GM18870 (cell line): Measurements from ENCODE around the gene UGT1A10.
"Not testable (repeated sequence)": the region's sequence is repeated elsewhere in the genome, so short reads cannot be mapped to it uniquely, and the experiment has no call there.

Experiments used
- ATAC-seq: cut with Tn5 transposase; IDR thresholded peaks from one replicate; pipeline ENCODE4 v1.9.1; 2021; ENCODE audit warnings: moderate library complexity; ENCODE audit not compliant: unreplicated experiment

The UGT1A10 gene

GRCh38 chr2:233655043-233655442 is 18.8 kb downstream of the UGT1A10 start:
- no peak for ATAC-seq

DNA sequence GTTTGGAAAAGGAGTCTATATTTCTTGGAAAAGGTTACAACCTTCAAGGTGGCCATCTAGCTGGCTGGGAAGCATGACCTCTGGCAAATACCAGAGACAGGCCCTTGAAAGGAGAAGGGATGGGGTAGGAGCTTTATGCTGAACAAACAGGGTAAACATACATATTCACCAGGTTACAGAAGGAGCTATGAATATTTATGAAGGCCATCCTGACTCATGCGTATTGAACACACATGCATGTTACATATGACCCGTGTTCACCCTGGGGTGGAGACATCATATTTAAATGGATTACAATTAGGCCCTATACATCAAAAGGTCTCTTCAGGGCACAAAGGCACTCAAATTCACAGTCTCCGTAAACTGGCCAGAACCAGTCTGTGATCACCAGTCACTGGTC is 19.7 kb downstream of the UGT1A10 start:
- not testable (repeated sequence) for ATAC-seq

DNA sequence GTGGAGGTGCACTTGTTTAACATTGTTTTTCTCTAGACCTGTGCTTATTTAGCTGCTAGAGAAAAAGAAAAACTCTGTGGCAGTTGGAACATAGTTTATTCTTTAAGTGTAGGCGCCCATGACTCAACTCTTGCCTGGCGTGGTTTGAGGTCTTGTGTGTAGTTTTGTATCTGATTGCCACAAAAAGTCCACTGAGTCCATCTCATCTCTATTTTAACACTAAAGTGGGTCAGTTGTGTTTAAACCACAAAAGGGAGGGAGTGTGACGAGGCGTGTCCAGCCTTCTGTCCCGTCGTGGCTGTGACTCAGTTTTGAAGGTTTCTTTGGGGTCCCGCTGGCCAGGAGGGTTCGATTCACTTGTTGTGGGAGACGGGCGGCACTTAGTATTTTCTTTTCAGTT is 20.2 kb downstream of the UGT1A10 start:
- ATAC-seq: no peak

- no peak for ATAC-seq
Observed at GRCh38 chr2:233658610-233659009, 22.4 kb downstream of the UGT1A10 start.

DNA sequence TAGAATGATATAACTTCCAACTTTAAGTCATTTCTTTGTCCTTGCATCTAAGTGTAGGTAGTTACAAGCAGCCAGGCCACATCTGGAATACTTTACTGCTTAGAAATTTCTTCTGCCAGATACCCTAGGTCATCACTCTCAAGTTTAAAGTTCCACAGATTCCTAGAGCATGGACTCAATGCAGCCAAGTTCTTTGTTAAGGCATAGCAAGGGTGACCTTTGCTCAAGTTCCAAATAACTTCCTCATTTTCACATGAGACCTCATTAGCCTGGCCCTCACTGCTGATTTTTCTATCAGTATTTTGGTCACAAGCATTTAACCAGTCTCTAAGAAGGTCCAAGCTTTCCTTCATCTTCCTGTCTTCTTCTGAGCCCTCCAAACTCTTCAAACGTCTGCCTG is 27.7 kb downstream of the UGT1A10 start:
- no peak for ATAC-seq

- no peak for ATAC-seq
Observed at GRCh38 chr2:233668605-233669260, 32.5 kb downstream of the UGT1A10 start.

DNA sequence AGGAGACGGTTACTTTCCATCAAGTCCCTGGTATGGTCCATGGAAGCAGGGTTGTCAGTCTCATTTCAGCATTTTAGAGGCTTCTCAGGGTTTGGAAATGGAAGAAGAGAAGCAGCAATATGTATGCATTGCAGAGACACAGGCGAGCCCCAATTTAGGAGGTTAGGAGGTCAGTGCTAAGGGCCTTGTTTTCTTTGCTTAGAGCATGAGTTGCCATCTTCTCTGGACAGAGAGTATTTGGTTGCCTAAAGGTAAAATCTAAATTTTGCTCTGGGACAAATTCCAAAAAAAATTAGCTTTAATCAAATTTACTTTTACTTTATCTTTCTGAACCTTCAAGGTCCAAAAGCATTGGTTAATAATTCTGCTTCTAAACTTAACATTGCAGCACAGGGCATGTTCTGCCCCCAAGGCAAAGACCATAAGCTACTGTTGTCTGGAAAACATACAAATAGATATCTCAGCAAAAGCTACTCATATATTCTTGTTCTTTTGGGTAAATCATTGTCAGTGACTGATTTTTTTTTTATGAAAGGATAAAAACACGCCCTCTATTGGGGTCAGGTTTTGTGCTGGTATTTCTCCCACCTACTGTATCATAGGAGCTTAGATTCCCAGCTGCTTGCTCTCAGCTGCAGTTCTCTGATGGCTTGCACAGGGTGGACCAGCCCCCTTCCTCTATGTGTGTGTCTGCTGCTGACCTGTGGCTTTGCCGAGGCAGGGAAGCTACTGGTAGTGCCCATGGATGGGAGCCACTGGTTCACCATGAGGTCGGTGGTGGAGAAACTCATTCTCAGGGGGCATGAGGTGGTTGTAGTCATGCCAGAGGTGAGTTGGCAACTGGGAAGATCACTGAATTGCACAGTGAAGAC is 35.3 kb downstream of the UGT1A10 start, which contains the start of gene UGT1A9:
TSS of gene UGT1A9 (plus strand) at position 609 of the 872 bp plus-strand sequence. CDS start at position 646, 37 bp downstream.
- no peak for ATAC-seq

- no peak for ATAC-seq
Observed at GRCh38 chr2:233672886-233673285, 36.6 kb downstream of the UGT1A10 start.

- ATAC-seq: no peak
Observed at GRCh38 chr2:233673896-233674295, 37.6 kb downstream of the UGT1A10 start.

- no peak for ATAC-seq
Observed at GRCh38 chr2:233674314-233674713, 38.1 kb downstream of the UGT1A10 start.

DNA sequence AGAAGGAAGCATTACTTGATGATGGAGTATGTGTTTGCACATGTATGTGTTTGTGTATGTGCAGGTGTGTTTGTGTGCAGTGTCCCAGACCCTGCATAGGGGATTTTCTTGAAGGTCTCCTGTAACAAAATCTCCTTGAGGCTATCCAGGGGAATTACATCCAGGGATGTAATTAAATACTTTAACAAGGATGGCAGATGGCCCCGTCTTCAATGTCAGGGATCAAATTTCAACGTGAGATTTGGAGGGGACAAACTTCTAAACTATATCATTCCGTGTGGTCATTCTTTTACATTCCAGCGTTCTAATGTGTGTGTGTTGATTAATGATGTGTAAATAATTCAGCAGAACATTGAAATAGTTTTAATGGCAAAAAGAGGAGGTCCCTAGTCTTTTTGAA is 38.7 kb downstream of the UGT1A10 start:
- ATAC-seq: no peak

DNA sequence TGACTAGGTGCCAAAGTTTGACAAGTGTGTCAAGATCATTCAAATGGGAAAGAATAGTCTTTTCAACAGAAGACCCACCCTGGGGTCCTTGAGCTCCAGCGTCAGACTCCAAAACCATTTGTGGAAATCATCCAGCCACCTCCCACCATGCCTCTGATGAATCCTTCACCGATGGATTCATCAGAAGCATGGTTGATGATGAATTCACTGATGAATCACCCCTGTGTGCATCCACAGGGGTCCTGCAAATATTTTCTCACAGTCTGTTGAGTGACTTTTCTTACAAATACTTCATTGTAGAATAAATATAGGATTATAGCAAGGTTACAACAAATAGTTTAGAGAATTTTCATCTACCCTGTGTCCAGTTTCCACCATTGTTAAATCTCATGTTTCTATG is 39.8 kb downstream of the UGT1A10 start:
- no peak for ATAC-seq

GRCh38 chr2:233679196-233679595 is 42.9 kb downstream of the UGT1A10 start:
- ATAC-seq: no peak

- no peak for ATAC-seq
Observed at GRCh38 chr2:233680361-233681045, 44.3 kb downstream of the UGT1A10 start.

GRCh38 chr2:233681521-233682099 is 45.4 kb downstream of the UGT1A10 start, which contains the start of gene UGT1A7:
UGT1A7 (plus strand) TSS chr2:233681901; CDS start chr2:233681938, 37 bp downstream.
- no peak for ATAC-seq

DNA sequence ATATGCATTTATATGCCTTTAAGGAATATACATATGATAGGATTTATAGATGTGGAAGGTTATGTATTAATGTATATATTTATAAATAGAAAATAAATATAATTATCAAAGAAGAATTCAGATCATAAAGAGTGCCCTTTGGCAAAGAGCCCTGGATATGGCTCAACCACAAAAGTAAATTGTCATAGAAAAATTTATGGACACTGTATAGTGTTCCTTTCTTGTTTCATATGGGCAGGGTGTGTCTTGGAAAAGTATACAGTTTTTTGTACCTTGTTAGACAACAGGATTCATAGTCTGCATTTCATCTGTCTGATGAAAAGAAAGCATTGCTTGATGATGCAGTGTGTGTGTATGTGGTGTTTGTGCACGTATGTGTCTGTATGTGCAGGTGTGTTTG is 48.4 kb downstream of the UGT1A10 start:
- no peak for ATAC-seq

- ATAC-seq: no peak
Observed at GRCh38 chr2:233686928-233687327, 50.7 kb downstream of the UGT1A10 start.

GRCh38 chr2:233688341-233688740 is 52.1 kb downstream of the UGT1A10 start:
- ATAC-seq: no peak

DNA sequence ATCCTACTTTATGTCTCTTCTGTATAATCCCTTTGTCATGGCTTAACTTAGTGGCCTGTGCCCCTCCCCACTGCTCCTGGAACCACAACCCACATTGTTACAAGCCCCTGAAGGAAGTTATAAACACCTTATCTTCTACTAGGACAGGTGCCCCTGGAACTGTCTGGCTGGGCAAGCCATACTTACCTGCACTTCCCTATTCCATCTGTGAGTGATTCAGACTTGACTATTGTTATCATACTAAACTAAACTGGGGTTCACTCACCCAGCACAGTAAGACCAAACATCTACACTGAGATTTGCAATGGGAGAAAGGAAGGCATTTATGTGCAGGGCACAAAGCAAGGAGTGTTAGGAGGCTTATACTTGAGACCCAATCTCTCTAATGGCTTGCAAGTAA is 52.8 kb downstream of the UGT1A10 start:
- ATAC-seq: no peak

DNA sequence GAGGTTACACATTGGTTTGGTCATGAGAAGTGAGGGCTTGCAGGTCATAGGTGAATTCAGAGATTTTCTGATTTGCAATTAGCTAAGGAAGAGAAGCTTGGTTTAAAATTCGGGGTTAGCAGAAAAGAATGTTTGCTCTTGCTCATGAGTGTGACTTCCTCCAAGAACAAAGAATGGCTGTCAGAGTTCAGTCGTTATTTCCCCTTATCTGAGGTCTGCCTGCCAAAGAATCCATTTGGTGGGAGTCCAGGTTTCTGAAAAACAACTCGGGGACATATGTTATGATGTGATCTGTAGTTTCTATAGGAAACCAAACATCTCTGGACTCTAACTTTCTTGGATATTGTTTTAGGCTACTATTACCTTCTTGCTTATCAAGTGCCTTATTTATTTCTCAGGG is 53.3 kb downstream of the UGT1A10 start:
- no peak for ATAC-seq

DNA sequence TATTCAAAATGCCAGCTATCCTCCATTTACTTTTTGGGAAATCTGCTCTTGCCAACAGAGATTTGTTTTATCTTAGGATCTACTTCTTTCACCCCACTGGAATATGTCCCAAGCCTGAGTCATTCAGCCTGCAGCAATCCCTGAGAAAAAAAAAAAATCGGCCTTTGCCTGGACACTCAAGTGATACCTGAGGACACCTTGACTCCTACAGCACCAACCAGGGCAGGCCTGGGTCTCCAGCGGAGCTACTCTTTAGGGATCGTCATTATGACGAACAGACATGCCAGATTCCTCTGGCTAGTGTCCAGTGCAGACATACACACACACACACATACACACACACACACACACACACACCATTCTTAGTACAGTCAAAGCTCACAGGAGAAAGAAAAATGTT is 54.2 kb downstream of the UGT1A10 start:
- no peak for ATAC-seq
